ENCODE results near the gene ITGAX. TPM values are rescaled to one million over a fixed set of nuclear protein-coding genes. Genes with fewer than 3 reads are reported as not detected.

ITGAX gene
- total and polyA plus RNA-seq, 2 of the 8 experiments (the other 6 are each of a cell fraction or from before 2014, with no cell fraction given) = 0.30 TPM; not detected in 1

- FAIRE-seq (no peak), DNase-seq (ENCODE audit: low read depth in 1 of 2, low spot score in 2 of 2) (no peak)
- Histone ChIP-seq H4K8ac (ENCODE audit: extremely low read depth, insufficient read depth, low read length) (no peak overlapping the region), H2BK120ac (replicated peaks; ENCODE audit: low read depth, low read length) (no peak overlapping the region), H2BK15ac (ENCODE audit: low read length) (no peak overlapping the region), H4K91ac (replicated peaks; ENCODE audit: insufficient read length, low read length) (no peak overlapping the region), H3K4me3 (ENCODE audit: extremely low read depth in 1 of 4, insufficient read depth in 2 of 4, low read depth in 3 of 4, low read length in 4 of 4) (no peak overlapping the region), H3K9me3 (ENCODE audit: insufficient read depth in 2 of 2, low read depth in 1 of 2, low read length in 1 of 2) (no peaks in the 10 kb centered on the region), H3K14ac (ENCODE audit: insufficient read length) (no peak overlapping the region), H3K9ac (replicated peaks in 1 of 4; ENCODE audit: extremely low read depth in 1 of 4, low read depth in 3 of 4, low read length in 3 of 4) (no peak overlapping the region), H3K4ac (replicated peaks; ENCODE audit: insufficient read length, low read depth, low read length) (no peak overlapping the region), H3K56ac (replicated peaks; ENCODE audit: insufficient read length, low read depth, low read length) (no peak overlapping the region), H3K23ac (ENCODE audit: insufficient read length) (no peak overlapping the region), H3K4me1 (replicated peaks in 1 of 4; ENCODE audit: control insufficient read depth in 3 of 4, insufficient read depth in 4 of 4, low read length in 3 of 4) (no peaks in the 10 kb centered on the region), H2BK5ac (ENCODE audit: low read depth, low read length) (no peak overlapping the region), H3K79me1 (ENCODE audit: low read depth, low read length) (no peaks in the 10 kb centered on the region), H3K79me2 (ENCODE audit: control insufficient read depth in 1 of 2, insufficient read depth in 2 of 2, low read length in 2 of 2) (no peaks in the 10 kb centered on the region), H2BK12ac (ENCODE audit: low read depth, low read length) (no peak overlapping the region), H3K27ac (ENCODE audit: low read depth, low read length) (no peak overlapping the region), H4K5ac (ENCODE audit: insufficient read length, low read depth, low read length) (no peak overlapping the region), H3K23me2 (ENCODE audit: low read depth, low read length) (no peaks in the 10 kb centered on the region), H2AFZ (ENCODE audit: low read length) (no peak overlapping the region), H3K4me2 (ENCODE audit: insufficient read depth in 1 of 2, low read depth in 2 of 2, low read length in 2 of 2) (no peak overlapping the region), H3K36me3 (ENCODE audit: control insufficient read depth in 2 of 4, insufficient read depth in 4 of 4, low read length in 3 of 4) (no peaks in the 10 kb centered on the region), H3K27me3 (replicated peaks in 1 of 4; ENCODE audit: control insufficient read depth in 3 of 4, extremely low read depth in 1 of 4, insufficient read depth in 3 of 4, low read length in 3 of 4) (no peaks in the 10 kb centered on the region), H3K18ac (ENCODE audit: extremely low read depth, low read length) (no peak overlapping the region), H4K20me1 (replicated peaks in 1 of 2; ENCODE audit: control insufficient read depth in 1 of 2, insufficient read depth in 2 of 2, low read length in 2 of 2) (peaks cover 0 to 2% of the 10 kb centered on the region in 2 experiments), H2BK20ac (ENCODE audit: low read length) (no peak overlapping the region), H2AK5ac (ENCODE audit: low read depth, low read length) (no peak overlapping the region)
- CTCF ChIA-PET (ENCODE audit: partially characterized antibody) = interaction anchor here (1.3 kb wide), 1 partner anchor 20 kb away, joined by 3 read pairs; no protein-coding TSS in a partner anchor
- POLR2A ChIA-PET (ENCODE audit: partially characterized antibody) = no interaction called here
- WGBS, 2 experiments (ENCODE audit: extremely low coverage in 1 of 2, insufficient coverage in 1 of 2, insufficient read length in 1 of 2, insufficient replicate concordance in 2 of 2, low coverage in 1 of 2, low lambda C conversion rate in 2 of 2, missing lambda C conversion rate in 1 of 2) = 98% methylated on average over 5 of the region's 5 CpGs; no CpG with 5 or more reads in 1 of the 2 experiments
- no peak for TF ChIP-seq MAX (IDR thresholded peaks at IDR 0.05)
- no peak for TF ChIP-seq JUND (IDR thresholded peaks at IDR 0.05; ENCODE audit: low read length)
- TF ChIP-seq TAF7 (optimal IDR thresholded peaks at IDR 0.05; ENCODE audit: borderline replicate concordance, low read depth, low read length) = no peak
- no peak for TF ChIP-seq HDAC6 (IDR thresholded peaks at IDR 0.05; ENCODE audit: low read depth, low read length)
Observed at GRCh38 chr16:31375231-31375630, 20.3 kb downstream of the ITGAX start.

Data from H1 (cell line).